ENCODE measurements around the gene NUP37.
"Not testable (repeated sequence)": the region's sequence is repeated elsewhere in the genome, so short reads cannot be mapped to it uniquely, and the experiment has no call there.

- not testable (repeated sequence) for TF ChIP-seq CTCF (IDR thresholded peaks at IDR 0.05; ENCODE audit: low read depth, low read length); EZH2phosphoT487 (IDR thresholded peaks at IDR 0.05; ENCODE audit: low read depth)
These were observed 10.8 kb upstream of the NUP37 start for GRCh38 chr12:102130720-102131119.
